ENCODE results near the gene LATS1.

Gene LATS1

GRCh38 chr6:149696901-149697300 is 21.0 kb downstream of the LATS1 start:
- no peaks in the 10 kb centered on the region for H3K9me3 ChIP-seq (ENCODE audit: control insufficient read depth, low read length)
- no peak overlapping the region for H2BK5ac ChIP-seq (ENCODE audit: low read depth, low read length, poor library complexity, severe bottlenecking)
- H3K27me3 ChIP-seq (ENCODE audit: control insufficient read depth in 1 of 2, insufficient read depth in 1 of 2, low read length in 2 of 2): no peaks in the 10 kb centered on the region
- no peak overlapping the region for H2BK120ac ChIP-seq (ENCODE audit: low read depth, low read length)
- no peak overlapping the region for H4K91ac ChIP-seq (ENCODE audit: low read length)
- H3K14ac ChIP-seq (ENCODE audit: low read length in 2 of 2): no peak overlapping the region
- WGBS: 27% methylated on average over 1 of the region's 1 CpG
- H3K4me3 ChIP-seq (ENCODE audit: insufficient read depth in 1 of 2, low read depth in 1 of 2, low read length in 2 of 2): no peak overlapping the region
- peaks cover 6% of the 10 kb centered on the region for H3K79me1 ChIP-seq (replicated peaks; ENCODE audit: low read length, poor library complexity, severe bottlenecking)
- H3K4ac ChIP-seq (ENCODE audit: low read depth in 1 of 2, low read length in 2 of 2): no peak overlapping the region
- DNase-seq: no peak
- H3K23ac ChIP-seq (ENCODE audit: low read length in 2 of 2): no peak overlapping the region
- no peak overlapping the region for H3K27ac ChIP-seq (ENCODE audit: low read length, poor library complexity, severe bottlenecking)
- H2BK12ac ChIP-seq (ENCODE audit: low read length in 2 of 2): no peak overlapping the region
- H3K4me1 ChIP-seq (ENCODE audit: control insufficient read depth, insufficient read depth, low read depth, low read length): peaks cover 1% of the 10 kb centered on the region
- H3K36me3 ChIP-seq (ENCODE audit: control insufficient read depth in 1 of 2, insufficient read depth in 2 of 2, low read depth in 1 of 2, low read length in 2 of 2): peaks cover 11 to 70% of the 10 kb centered on the region in 2 experiments
- H3K18ac ChIP-seq (ENCODE audit: low read depth in 1 of 2, low read length in 2 of 2): no peak overlapping the region
- no peak overlapping the region for H3K4me2 ChIP-seq (ENCODE audit: low read length, poor library complexity, severe bottlenecking)
- H3K9ac ChIP-seq (ENCODE audit: low read length): no peak overlapping the region
- H2BK15ac ChIP-seq (ENCODE audit: low read depth, poor library complexity, severe bottlenecking): no peak overlapping the region
- no peak overlapping the region for H4K8ac ChIP-seq (ENCODE audit: low read length)
- H2AK5ac ChIP-seq (ENCODE audit: low read length, severe bottlenecking): no peak overlapping the region
- no peak overlapping the region for H2AFZ ChIP-seq (ENCODE audit: low read depth, low read length)

GRCh38 chr6:149694921-149695320 is 23.0 kb downstream of the LATS1 start:
- Histone ChIP-seq H3K36me3 (ENCODE audit: control insufficient read depth in 1 of 2, insufficient read depth in 2 of 2, low read depth in 1 of 2, low read length in 2 of 2) (peaks cover 11 to 71% of the 10 kb centered on the region in 2 experiments), H3K18ac (ENCODE audit: low read depth in 1 of 2, low read length in 2 of 2) (no peak overlapping the region), H4K8ac (ENCODE audit: low read length) (no peak overlapping the region), H3K4me3 (ENCODE audit: insufficient read depth in 1 of 2, low read depth in 1 of 2, low read length in 2 of 2) (no peak overlapping the region), H3K27ac (ENCODE audit: low read length, poor library complexity, severe bottlenecking) (no peak overlapping the region), H2AFZ (ENCODE audit: low read depth, low read length) (no peak overlapping the region), H3K4me1 (ENCODE audit: control insufficient read depth, insufficient read depth, low read depth, low read length) (no peaks in the 10 kb centered on the region), H3K9me3 (ENCODE audit: control insufficient read depth, low read length) (no peaks in the 10 kb centered on the region), H2BK120ac (ENCODE audit: low read depth, low read length) (no peak overlapping the region), H3K4me2 (ENCODE audit: low read length, poor library complexity, severe bottlenecking) (no peak overlapping the region), H3K9ac (ENCODE audit: low read length) (no peak overlapping the region), H2BK5ac (ENCODE audit: low read depth, low read length, poor library complexity, severe bottlenecking) (no peak overlapping the region), H2BK12ac (ENCODE audit: low read length in 2 of 2) (no peak overlapping the region), H3K14ac (ENCODE audit: low read length in 2 of 2) (no peak overlapping the region), H3K23ac (ENCODE audit: low read length in 2 of 2) (no peak overlapping the region), H2AK5ac (ENCODE audit: low read length, severe bottlenecking) (no peak overlapping the region), H3K4ac (ENCODE audit: low read depth in 1 of 2, low read length in 2 of 2) (no peak overlapping the region), H2BK15ac (ENCODE audit: low read depth, poor library complexity, severe bottlenecking) (no peak overlapping the region), H3K79me1 (replicated peaks; ENCODE audit: low read length, poor library complexity, severe bottlenecking) (peaks cover 13% of the 10 kb centered on the region), H3K27me3 (ENCODE audit: control insufficient read depth in 1 of 2, insufficient read depth in 1 of 2, low read length in 2 of 2) (no peaks in the 10 kb centered on the region), H4K91ac (ENCODE audit: low read length) (no peak overlapping the region)
- DNase-seq: no peak
- WGBS: 100% methylated on average over 2 of the region's 2 CpGs

GRCh38 chr6:149691201-149691600 is 26.7 kb downstream of the LATS1 start:
- 94% methylated on average over 2 of the region's 2 CpGs for WGBS
- Histone ChIP-seq H2BK120ac (ENCODE audit: low read depth, low read length) (no peak overlapping the region), H3K14ac (ENCODE audit: low read length in 2 of 2) (no peak overlapping the region), H3K4ac (ENCODE audit: low read depth in 1 of 2, low read length in 2 of 2) (no peak overlapping the region), H3K4me2 (ENCODE audit: low read length, poor library complexity, severe bottlenecking) (no peak overlapping the region), H3K23ac (ENCODE audit: low read length in 2 of 2) (no peak overlapping the region), H2BK5ac (ENCODE audit: low read depth, low read length, poor library complexity, severe bottlenecking) (no peak overlapping the region), H3K4me3 (ENCODE audit: insufficient read depth in 1 of 2, low read depth in 1 of 2, low read length in 2 of 2) (no peak overlapping the region), H2AK5ac (ENCODE audit: low read length, severe bottlenecking) (no peak overlapping the region), H3K4me1 (ENCODE audit: control insufficient read depth, insufficient read depth, low read depth, low read length) (no peaks in the 10 kb centered on the region), H4K91ac (ENCODE audit: low read length) (no peak overlapping the region), H3K79me1 (replicated peaks; ENCODE audit: low read length, poor library complexity, severe bottlenecking) (peaks cover 16% of the 10 kb centered on the region), H4K8ac (ENCODE audit: low read length) (no peak overlapping the region), H3K9ac (ENCODE audit: low read length) (no peak overlapping the region), H3K27me3 (ENCODE audit: control insufficient read depth in 1 of 2, insufficient read depth in 1 of 2, low read length in 2 of 2) (no peaks in the 10 kb centered on the region), H3K27ac (ENCODE audit: low read length, poor library complexity, severe bottlenecking) (no peak overlapping the region), H3K9me3 (ENCODE audit: control insufficient read depth, low read length) (no peaks in the 10 kb centered on the region), H2AFZ (ENCODE audit: low read depth, low read length) (no peak overlapping the region), H3K36me3 (ENCODE audit: control insufficient read depth in 1 of 2, insufficient read depth in 2 of 2, low read depth in 1 of 2, low read length in 2 of 2) (peaks cover 9 to 54% of the 10 kb centered on the region in 2 experiments), H2BK15ac (ENCODE audit: low read depth, poor library complexity, severe bottlenecking) (no peak overlapping the region), H3K18ac (ENCODE audit: low read depth in 1 of 2, low read length in 2 of 2) (no peak overlapping the region), H2BK12ac (ENCODE audit: low read length in 2 of 2) (no peak overlapping the region)
- DNase-seq: no peak

GRCh38 chr6:149686230-149686629 is 31.7 kb downstream of the LATS1 start:
- H3K9ac ChIP-seq (ENCODE audit: low read length): no peak overlapping the region
- H3K4me3 ChIP-seq (ENCODE audit: insufficient read depth in 1 of 2, low read depth in 1 of 2, low read length in 2 of 2): no peak overlapping the region
- 94% methylated on average over 7 of the region's 7 CpGs for WGBS
- no peak overlapping the region for H3K4ac ChIP-seq (ENCODE audit: low read depth in 1 of 2, low read length in 2 of 2)
- H2BK12ac ChIP-seq (ENCODE audit: low read length in 2 of 2): no peak overlapping the region
- no peak overlapping the region for H3K27ac ChIP-seq (ENCODE audit: low read length, poor library complexity, severe bottlenecking)
- H3K36me3 ChIP-seq (ENCODE audit: control insufficient read depth in 1 of 2, insufficient read depth in 2 of 2, low read depth in 1 of 2, low read length in 2 of 2): peaks cover 17 to 50% of the 10 kb centered on the region in 2 experiments
- no peak overlapping the region for H4K8ac ChIP-seq (ENCODE audit: low read length)
- no peaks in the 10 kb centered on the region for H3K27me3 ChIP-seq (ENCODE audit: control insufficient read depth in 1 of 2, insufficient read depth in 1 of 2, low read length in 2 of 2)
- no peak overlapping the region for H2AFZ ChIP-seq (ENCODE audit: low read depth, low read length)
- H2AK5ac ChIP-seq (ENCODE audit: low read length, severe bottlenecking): no peak overlapping the region
- H4K91ac ChIP-seq (ENCODE audit: low read length): no peak overlapping the region
- no peak for DNase-seq
- H3K14ac ChIP-seq (ENCODE audit: low read length in 2 of 2): no peak overlapping the region
- no peak overlapping the region for H2BK15ac ChIP-seq (ENCODE audit: low read depth, poor library complexity, severe bottlenecking)
- H2BK5ac ChIP-seq (ENCODE audit: low read depth, low read length, poor library complexity, severe bottlenecking): no peak overlapping the region
- H3K18ac ChIP-seq (ENCODE audit: low read depth in 1 of 2, low read length in 2 of 2): no peak overlapping the region
- no peaks in the 10 kb centered on the region for H3K9me3 ChIP-seq (ENCODE audit: control insufficient read depth, low read length)
- no peak overlapping the region for H3K23ac ChIP-seq (ENCODE audit: low read length in 2 of 2)
- H2BK120ac ChIP-seq (ENCODE audit: low read depth, low read length): no peak overlapping the region
- H3K4me1 ChIP-seq (ENCODE audit: control insufficient read depth, insufficient read depth, low read depth, low read length): peaks cover 2% of the 10 kb centered on the region
- no peak overlapping the region for H3K4me2 ChIP-seq (ENCODE audit: low read length, poor library complexity, severe bottlenecking)
- H3K79me1 ChIP-seq (replicated peaks; ENCODE audit: low read length, poor library complexity, severe bottlenecking): peaks cover 21% of the 10 kb centered on the region
